Measurements from ENCODE around the gene LBX2.

LBX2 gene

DNA sequence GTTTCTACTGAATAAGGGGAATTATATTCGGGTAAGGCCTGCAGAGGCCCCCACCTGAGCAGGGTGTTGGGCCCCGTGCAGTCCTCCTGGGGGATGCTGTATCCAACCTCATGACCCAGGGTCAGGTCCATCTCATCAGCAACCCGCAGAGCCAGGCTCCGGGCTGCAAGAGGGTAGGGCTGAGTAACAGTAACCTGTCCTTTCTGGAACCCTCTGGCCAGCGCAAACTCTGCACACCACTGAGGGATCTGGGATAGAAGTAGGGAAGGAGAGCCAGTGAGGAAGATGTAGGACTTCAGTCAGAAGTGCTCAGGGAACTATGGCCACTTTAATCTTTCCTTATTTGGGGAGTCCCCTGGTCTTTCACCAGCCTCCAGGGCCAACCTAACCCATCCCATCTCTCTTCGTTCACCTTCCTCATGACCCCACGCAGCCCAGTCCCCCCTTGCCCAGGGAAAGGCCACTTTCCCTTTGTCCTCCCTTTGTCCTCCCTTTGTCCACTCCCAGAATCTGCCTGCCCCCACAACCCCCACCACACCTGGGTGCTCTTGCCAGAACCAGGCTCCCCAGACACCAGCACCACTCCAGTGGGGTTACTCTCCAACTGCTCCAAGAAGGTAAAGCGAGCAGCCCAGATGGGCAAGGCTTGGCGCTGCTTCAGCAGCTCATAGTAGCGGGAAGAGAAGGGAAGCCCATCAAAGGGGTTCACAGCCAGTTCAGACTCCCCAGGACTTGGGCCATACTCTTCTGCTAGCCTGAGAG is 25.7 kb upstream of the LBX2 start:
- TF ChIP-seq CTCF (IDR thresholded peaks at IDR 0.05; ENCODE audit: low read depth, low read length), result no peak
- no peak overlapping the region for H3K4me3 ChIP-seq (ENCODE audit: low read depth, low read length)

GRCh38 chr2:74524005-74524404 is 24.6 kb upstream of the LBX2 start:
- H3K4me3 ChIP-seq (ENCODE audit: low read depth, low read length), result no peak overlapping the region
- TF ChIP-seq CTCF (IDR thresholded peaks at IDR 0.05; ENCODE audit: low read depth, low read length), result no peak

DNA sequence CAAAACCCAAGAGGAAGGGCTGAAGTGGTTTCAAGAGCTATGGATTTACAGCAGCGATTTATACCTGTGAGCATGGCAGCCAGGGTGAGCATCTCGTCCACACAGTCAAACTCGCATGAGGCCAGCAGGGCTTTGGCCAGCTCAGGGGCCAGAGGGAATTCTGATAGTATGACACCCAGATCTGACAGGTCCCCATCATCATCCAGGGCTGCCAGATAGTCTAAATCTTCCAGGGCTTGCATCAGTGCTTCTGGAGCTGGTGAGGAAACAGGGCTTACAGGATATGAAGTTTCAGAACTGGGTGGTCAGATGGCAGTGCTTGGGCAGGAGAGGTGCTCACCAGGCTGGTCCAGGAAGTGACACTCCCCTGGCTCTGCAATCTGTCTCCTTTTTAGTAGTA is 23.1 kb upstream of the LBX2 start:
- no peak overlapping the region for H3K4me3 ChIP-seq (ENCODE audit: low read depth, low read length)
- TF ChIP-seq CTCF (IDR thresholded peaks at IDR 0.05; ENCODE audit: low read depth, low read length), result no peak

GRCh38 chr2:74516650-74517049 is 17.2 kb upstream of the LBX2 start:
- H3K4me3 ChIP-seq (ENCODE audit: low read depth, low read length), result no peak overlapping the region
- TF ChIP-seq CTCF (IDR thresholded peaks at IDR 0.05; ENCODE audit: low read depth, low read length), result no peak

GRCh38 chr2:74515981-74516633 is 16.7 kb upstream of the LBX2 start:
- H3K4me3 ChIP-seq (ENCODE audit: low read depth, low read length), result no peak overlapping the region
- TF ChIP-seq CTCF (IDR thresholded peaks at IDR 0.05; ENCODE audit: low read depth, low read length), result no peak

- TF ChIP-seq CTCF (IDR thresholded peaks at IDR 0.05; ENCODE audit: low read depth, low read length), result no peak
- H3K4me3 ChIP-seq (ENCODE audit: low read depth, low read length), result no peak overlapping the region
Observed at GRCh38 chr2:74515271-74515980, 16.0 kb upstream of the LBX2 start.
